GM10248 (cell line): ENCODE data around the gene PACC1.

ENCODE experiments used
- CTCF ChIA-PET: fragments of 300-600 bp; sonication (Branson Sonifier 250); formaldehyde crosslinking; extraction: SDS; loops from one replicate; lab custom pipeline; 2021; ENCODE audit warnings: antibody characterized with exemption; lab: Yijun Ruan, JAX
- POLR2A ChIA-PET: fragments of 350-650 bp; sonication (Branson Sonifier 250); formaldehyde crosslinking; extraction: SDS; loops from one replicate; lab custom pipeline; 2020; ENCODE audit warnings: antibody characterized with exemption; lab: Yijun Ruan, JAX
- DNase-seq: peaks from one replicate; pipeline ENCODE4 v3.0.0; 2012; ENCODE audit errors: extremely low spot score
- CTCF ChIP-seq: IDR thresholded peaks from 2 replicates; pipeline ENCODE4 v1.5.1; 2012; ENCODE audit warnings: mild to moderate bottlenecking, low read depth; ENCODE audit errors: extremely low read depth, missing control alignments, control extremely low read depth

PACC1 gene

DNA sequence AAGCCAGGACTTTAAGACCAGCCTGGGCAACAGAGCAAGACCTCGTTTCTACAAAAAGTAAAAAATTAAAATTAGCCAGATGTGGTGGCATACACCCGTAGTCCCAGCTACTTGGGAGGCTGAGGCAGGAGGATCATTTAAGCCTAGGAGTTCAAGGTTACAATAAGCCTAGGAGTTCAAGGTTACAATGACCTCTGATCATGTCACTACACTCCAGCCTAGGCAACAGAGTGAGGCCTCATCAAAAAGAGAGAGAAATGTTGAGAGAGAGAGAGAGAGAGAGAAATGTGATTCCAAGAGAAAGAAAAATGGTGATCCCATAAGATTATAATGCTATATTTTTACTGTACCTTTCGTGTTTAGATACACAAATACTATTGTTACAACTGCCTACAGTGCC, 60.2 kb downstream of the PACC1 start:
- CTCF ChIA-PET: interaction anchor here (1.4 kb wide), 1 partner anchor 11 kb away, joined by 4 read pairs; no protein-coding TSS in a partner anchor
- no peak for DNase-seq
- TF ChIP-seq CTCF: no peak
- POLR2A ChIA-PET: no interaction called here

DNA sequence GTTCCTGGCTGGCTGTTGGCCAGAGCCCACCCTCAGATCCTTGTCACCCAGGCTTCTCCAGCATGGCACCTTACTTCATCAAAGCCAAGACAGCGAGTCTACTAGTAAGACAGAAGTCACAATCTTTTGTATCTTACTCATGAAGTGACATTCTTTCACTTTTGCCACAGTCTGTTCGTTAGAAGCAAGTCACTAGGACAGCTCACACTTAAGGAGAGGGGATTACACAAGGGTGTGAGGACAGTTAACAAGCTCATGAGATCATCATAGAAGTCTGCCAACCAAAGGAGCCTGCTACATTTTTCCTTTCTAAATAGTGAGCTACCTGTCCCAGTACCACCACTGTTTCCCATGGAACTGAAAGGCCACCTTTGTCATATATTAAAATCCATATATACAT, 61.5 kb downstream of the PACC1 start:
- ChIA-PET CTCF (interaction anchor here (1.2 to 2.3 kb wide), 3 partner anchors 14 to 102 kb away, joined by 3 to 6 read pairs (median 5); no protein-coding TSS in a partner anchor), POLR2A (no interaction called here)
- no peak for TF ChIP-seq CTCF
- no peak for DNase-seq

GRCh38 chr1:212351588-212352362, 62.9 kb downstream of the PACC1 start:
- ChIA-PET POLR2A (no interaction called here), CTCF (interaction anchor here (0.5 to 2.3 kb wide), 8 partner anchors 12 to 288 kb away, joined by 3 to 6 read pairs (median 4); no protein-coding TSS in a partner anchor)
- no peak for TF ChIP-seq CTCF
- DNase-seq: no peak

GRCh38 chr1:212346601-212347000, 68.1 kb downstream of the PACC1 start:
- no peak for DNase-seq
- TF ChIP-seq CTCF: no peak
- CTCF ChIA-PET: interaction anchor here (1.0 to 1.4 kb wide), 3 partner anchors 110 to 185 kb away, joined by 3 read pairs; no protein-coding TSS in a partner anchor
- POLR2A ChIA-PET: no interaction called here

GRCh38 chr1:212344905-212345304, 69.8 kb downstream of the PACC1 start:
- ChIA-PET POLR2A (no interaction called here), CTCF (interaction anchor here (0.8 to 1.6 kb wide), 4 partner anchors 24 to 310 kb away, joined by 3 to 4 read pairs (median 3); partner anchors contain the start of gene INTS7)
- no peak for DNase-seq
- TF ChIP-seq CTCF: no peak

GRCh38 chr1:212341090-212341489, 73.6 kb downstream of the PACC1 start:
- ChIA-PET POLR2A (no interaction called here), CTCF (interaction anchor here (2.0 kb wide), 1 partner anchor 9 kb away, joined by 4 read pairs; no protein-coding TSS in a partner anchor)
- DNase-seq: no peak
- no peak for TF ChIP-seq CTCF
